CD4-positive, alpha-beta memory T cell (primary cell): ENCODE results near the gene CADPS. TPM values are rescaled to one million over a fixed set of nuclear protein-coding genes. Genes with fewer than 3 reads are reported as not detected.
"Not testable (repeated sequence)": the region's sequence is repeated elsewhere in the genome, so short reads cannot be mapped to it uniquely, and the experiment has no call there.

Experiments used
- CTCF ChIA-PET: fragments of 350-600 bp; sonication (Branson Sonifier 250); formaldehyde crosslinking; loops from one replicate; lab custom pipeline; 2021; ENCODE audit warnings: inconsistent platforms; ENCODE audit not compliant: partially characterized antibody; lab: Charles Lee
- POLR2A ChIA-PET: fragments of 350-600 bp; sonication (Branson Sonifier 250); formaldehyde crosslinking; loops from one replicate; lab custom pipeline; 2021; ENCODE audit not compliant: partially characterized antibody; lab: Charles Lee
- DNase-seq, 5 donors: peaks; one replicate each; pipeline versions ENCODE4 v3.0.0 to v3.0.0-alpha.2; 2020 to 2022; ENCODE audit warnings: mixed read lengths in 1 of 5
- H3K27ac ChIP-seq: one replicate; pipeline ENCODE4 v1.7.0; 2013; ENCODE audit warnings: low read depth, low read length
- H3K27me3 ChIP-seq: 2 replicates; pipeline ENCODE4 v1.7.0; 2013; ENCODE audit warnings: mild to moderate bottlenecking, low read length, moderate library complexity; ENCODE audit not compliant: insufficient read depth
- H3K36me3 ChIP-seq: 2 replicates; pipeline ENCODE4 v1.7.0; 2013; ENCODE audit warnings: mild to moderate bottlenecking, low read length, moderate library complexity; ENCODE audit not compliant: insufficient read depth
- H3K4me1 ChIP-seq: 2 replicates; pipeline ENCODE4 v1.7.0; 2013; ENCODE audit warnings: mild to moderate bottlenecking, low read length, moderate library complexity; ENCODE audit not compliant: insufficient read depth
- H3K4me3 ChIP-seq, 2 donors: one replicate each; pipeline ENCODE4 v1.7.0; 2013; ENCODE audit warnings: low read length in 2 of 2, mild to moderate bottlenecking in 1 of 2
- H3K9me3 ChIP-seq, 2 donors: one replicate each; pipeline ENCODE4 v1.7.0; 2013; ENCODE audit warnings: low read length in 2 of 2, control low read depth in 1 of 2; ENCODE audit not compliant: control insufficient read depth in 1 of 2
- H3K27ac Mint-ChIP-seq, 7 donors: one replicate each; pipeline ENCODE4 v1.8.0; 2020 to 2021; ENCODE audit warnings: mixed read lengths in 7 of 7, mild to moderate bottlenecking in 6 of 7, inconsistent platforms in 3 of 7, moderate library complexity in 3 of 7
- H3K27me3 Mint-ChIP-seq, 2 donors: one replicate each; pipeline ENCODE4 v1.8.0; 2020 to 2021; ENCODE audit warnings: mixed read lengths in 2 of 2
- H3K36me3 Mint-ChIP-seq, 2 donors: one replicate each; pipeline ENCODE4 v1.8.0; 2020 to 2021; ENCODE audit warnings: mixed read lengths in 2 of 2, inconsistent platforms in 1 of 2, mild to moderate bottlenecking in 1 of 2
- H3K4me1 Mint-ChIP-seq, 4 donors: one replicate each; pipeline ENCODE4 v1.8.0; 2020 to 2021; ENCODE audit warnings: mixed read lengths in 4 of 4, mild to moderate bottlenecking in 1 of 4
- H3K4me3 Mint-ChIP-seq, 8 donors: one replicate each; pipeline ENCODE4 v1.8.0; 2020 to 2021; ENCODE audit warnings: mixed read lengths in 8 of 8, mild to moderate bottlenecking in 7 of 8, moderate library complexity in 6 of 8, inconsistent platforms in 3 of 8
- H3K9me3 Mint-ChIP-seq, 8 donors: one replicate each; pipeline ENCODE4 v1.8.0; 2020 to 2021; ENCODE audit warnings: mixed read lengths in 8 of 8, mild to moderate bottlenecking in 5 of 8, inconsistent platforms in 3 of 8, moderate library complexity in 1 of 8
- intact Hi-C: fragments of 100-400 bp; cut with micrococcal nuclease; formaldehyde crosslinking; loops from one replicate; pipeline ENCODE4 v1.15.1; 2023
- polyA plus RNA-seq, 2 donors: library from polyadenylated mRNA; unstranded; fragments of 300-500 nt; fragmentation: Illumina TruSeq; gene quantifications; one replicate each; pipeline ENCODE4 v1.2.3, GENCODE V29; 2021
- total RNA-seq, 2 experiments: library from RNA; stranded (reverse); gene quantifications; one replicate each; pipeline ENCODE4 v1.2.3, GENCODE V29; 2021

Gene CADPS
- total and polyA plus RNA-seq, 4 experiments from 2014 or later = not detected

DNA sequence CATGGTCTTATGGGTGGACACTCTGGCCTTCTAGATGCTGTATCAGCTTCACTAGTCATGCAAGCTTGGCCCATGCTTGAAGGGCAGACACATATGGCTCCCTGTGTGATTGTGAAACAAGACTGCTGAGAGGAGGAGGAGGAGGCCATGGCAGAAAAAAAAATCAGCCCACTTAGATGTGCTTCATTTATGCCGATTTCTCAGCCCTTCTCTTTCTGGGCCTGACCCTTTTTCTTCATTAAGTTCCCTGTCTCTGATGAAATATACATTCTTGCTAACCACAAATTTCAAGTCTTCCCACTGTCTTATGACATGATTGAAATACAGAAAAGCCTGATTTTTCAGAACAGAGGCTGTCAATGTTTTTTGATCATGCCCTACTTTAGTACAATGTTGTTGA, 288.9 kb downstream of the CADPS start:
- Histone ChIP-seq H3K27me3 (no peaks in the 10 kb centered on the region), H3K36me3 (no peaks in the 10 kb centered on the region), H3K4me1 (no peaks in the 10 kb centered on the region), H3K27ac (no peak overlapping the region), H3K4me3 (no peak overlapping the region), H3K9me3 (no peaks in the 10 kb centered on the region)
- intact Hi-C loops = no loop called here
- Mint-ChIP-seq H3K9me3 (peaks cover 0 to 5% (median 2%) of the 10 kb centered on the region in 8 donors), H3K4me3 (no peak overlapping the region), H3K36me3 (no peaks in the 10 kb centered on the region), H3K27ac (no peak overlapping the region), H3K27me3 (peaks cover 0 to 1% of the 10 kb centered on the region in 2 donors), H3K4me1 (no peaks in the 10 kb centered on the region)
- ChIA-PET CTCF (no interaction called here), POLR2A (no interaction called here)
- no peak for DNase-seq

DNA sequence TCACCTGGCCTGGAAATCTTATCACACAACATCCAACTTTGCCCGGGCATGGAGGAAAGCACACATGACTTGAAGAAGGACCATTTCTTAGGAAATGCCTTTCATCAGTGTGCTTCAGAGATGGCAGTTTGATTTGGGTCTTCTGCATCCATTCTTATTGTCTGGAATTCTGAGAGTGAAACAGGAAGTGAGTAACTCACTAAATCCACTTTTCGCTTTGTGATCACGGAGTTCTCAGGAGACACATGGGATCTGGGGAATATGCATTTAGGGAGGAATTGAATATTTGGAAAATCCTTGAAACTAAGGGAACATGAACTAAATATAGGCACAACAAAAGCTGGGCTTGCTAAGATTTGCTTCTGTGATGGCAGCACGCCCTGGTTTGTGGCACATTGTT, 289.4 kb downstream of the CADPS start:
- Mint-ChIP-seq H3K4me3 (no peak overlapping the region), H3K36me3 (no peaks in the 10 kb centered on the region), H3K9me3 (peaks cover 0 to 6% (median 2%) of the 10 kb centered on the region in 8 donors), H3K27ac (no peak overlapping the region), H3K27me3 (peaks cover 0 to 1% of the 10 kb centered on the region in 2 donors), H3K4me1 (no peaks in the 10 kb centered on the region)
- intact Hi-C loops = no loop called here
- DNase-seq = no peak
- no peaks in the 10 kb centered on the region for H3K9me3 ChIP-seq
- H3K27me3 ChIP-seq = no peaks in the 10 kb centered on the region
- H3K4me1 ChIP-seq = no peaks in the 10 kb centered on the region
- ChIA-PET POLR2A (no interaction called here), CTCF (no interaction called here)
- H3K36me3 ChIP-seq = no peaks in the 10 kb centered on the region
- no peak overlapping the region for H3K4me3 ChIP-seq
- no peak overlapping the region for H3K27ac ChIP-seq

DNA sequence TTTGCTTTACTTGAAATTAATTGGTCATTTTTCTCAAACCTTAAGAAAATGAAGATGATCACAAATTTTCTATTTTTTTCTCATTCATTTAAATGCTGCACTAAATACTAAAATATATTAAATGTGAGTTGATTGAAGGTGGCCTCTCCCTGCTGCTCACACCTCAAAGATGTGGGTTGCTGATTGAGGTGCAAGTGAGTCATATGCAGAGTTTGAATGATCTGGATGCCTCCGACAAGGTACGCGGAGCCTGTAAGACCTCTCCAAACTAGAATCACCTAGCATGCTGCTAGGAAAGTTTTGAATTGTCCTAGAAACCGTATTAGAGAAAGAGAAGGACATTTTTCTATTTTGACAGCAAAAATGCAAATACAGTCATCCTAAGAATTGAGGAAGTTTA, 290.6 kb downstream of the CADPS start:
- H3K27ac ChIP-seq = no peak overlapping the region
- H3K27me3 ChIP-seq = no peaks in the 10 kb centered on the region
- Mint-ChIP-seq H3K4me1 (no peaks in the 10 kb centered on the region), H3K9me3 (peaks cover 0 to 13% (median 4%) of the 10 kb centered on the region in 8 donors), H3K27me3 (peaks cover 0 to 1% of the 10 kb centered on the region in 2 donors), H3K36me3 (no peaks in the 10 kb centered on the region), H3K4me3 (no peak overlapping the region), H3K27ac (no peak overlapping the region)
- H3K36me3 ChIP-seq = no peaks in the 10 kb centered on the region
- POLR2A ChIA-PET = no interaction called here
- CTCF ChIA-PET = no interaction called here
- no peaks in the 10 kb centered on the region for H3K9me3 ChIP-seq
- intact Hi-C loops = no loop called here
- H3K4me3 ChIP-seq = no peak overlapping the region
- no peak for DNase-seq
- H3K4me1 ChIP-seq = no peaks in the 10 kb centered on the region

DNA sequence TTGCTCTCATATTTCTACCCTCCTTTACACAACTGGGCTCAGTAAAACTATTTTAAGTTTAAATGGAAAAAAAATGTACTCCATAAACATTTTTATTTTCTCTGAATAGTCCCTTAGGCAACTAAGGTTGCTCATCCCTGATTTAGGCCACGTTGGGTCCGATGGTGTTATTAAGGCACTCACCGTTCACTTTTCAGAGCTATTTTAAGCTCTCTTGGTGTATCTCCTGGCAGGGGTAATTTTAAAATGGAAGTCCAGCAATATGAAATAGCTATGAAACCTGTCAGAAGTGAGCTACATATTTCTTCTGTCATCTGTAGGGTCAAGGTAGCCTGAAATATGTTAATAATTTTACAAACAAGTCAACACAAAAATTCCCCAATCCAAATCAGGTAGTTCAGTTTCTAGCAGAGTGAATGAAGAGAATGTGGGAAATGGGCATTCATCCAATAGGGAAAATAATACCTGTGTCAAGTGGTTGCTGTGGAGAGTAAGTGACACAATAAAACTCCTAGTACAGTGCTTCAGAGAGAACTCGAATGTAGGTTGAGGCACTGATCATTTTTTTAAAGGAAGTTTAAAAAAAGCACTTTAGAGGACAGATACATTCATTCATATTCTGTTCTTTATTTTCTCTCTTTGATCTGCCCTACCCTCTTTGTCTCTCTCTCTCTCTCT, 292.6 kb downstream of the CADPS start:
- H3K27me3 ChIP-seq = no peaks in the 10 kb centered on the region
- H3K36me3 Mint-ChIP-seq = no peaks in the 10 kb centered on the region
- H3K4me1 ChIP-seq = no peaks in the 10 kb centered on the region
- H3K27ac ChIP-seq = no peak overlapping the region
- DNase-seq = no peak
- CTCF ChIA-PET = no interaction called here
- H3K36me3 ChIP-seq = no peaks in the 10 kb centered on the region
- no peaks in the 10 kb centered on the region for H3K27me3 Mint-ChIP-seq
- H3K9me3 ChIP-seq = no peaks in the 10 kb centered on the region
- intact Hi-C loops = no loop called here
- no peak overlapping the region for H3K4me3 Mint-ChIP-seq
- H3K4me3 ChIP-seq = no peak overlapping the region
- H3K9me3 Mint-ChIP-seq = peaks cover 2 to 30% (median 14%) of the 10 kb centered on the region in 8 donors
- POLR2A ChIA-PET = no interaction called here
- H3K4me1 Mint-ChIP-seq = no peaks in the 10 kb centered on the region
- no peak overlapping the region for H3K27ac Mint-ChIP-seq

DNA sequence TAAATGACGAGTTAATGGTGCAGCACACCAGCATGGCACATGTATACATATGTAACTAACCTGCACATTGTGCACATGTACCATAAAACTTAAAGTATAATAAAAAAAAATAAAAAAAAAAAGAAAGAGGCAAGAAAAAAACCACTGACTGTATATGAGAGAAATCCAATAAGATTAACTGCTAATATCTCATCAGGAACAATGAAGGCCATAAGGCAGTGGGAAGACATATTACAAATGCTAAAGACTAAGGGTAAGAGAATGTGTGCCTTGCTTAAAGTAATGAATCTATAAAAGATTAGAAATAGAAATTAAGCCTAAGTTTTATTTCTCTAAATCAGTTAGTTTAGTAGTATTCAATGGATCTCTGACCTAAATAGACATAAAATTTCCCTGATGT, 294.7 kb downstream of the CADPS start:
- H3K4me1 ChIP-seq, H3K36me3 ChIP-seq, H3K27ac ChIP-seq, H3K4me1 Mint-ChIP-seq, H3K27me3 ChIP-seq, H3K9me3 ChIP-seq, H3K27ac Mint-ChIP-seq, H3K36me3 Mint-ChIP-seq, H3K4me3 ChIP-seq, H3K4me3 Mint-ChIP-seq, H3K27me3 Mint-ChIP-seq, CTCF ChIA-PET, POLR2A ChIA-PET, DNase-seq, intact Hi-C loops: not testable (repeated sequence)
- peaks cover 2 to 35% (median 17%) of the 10 kb centered on the region in 8 donors for H3K9me3 Mint-ChIP-seq

DNA sequence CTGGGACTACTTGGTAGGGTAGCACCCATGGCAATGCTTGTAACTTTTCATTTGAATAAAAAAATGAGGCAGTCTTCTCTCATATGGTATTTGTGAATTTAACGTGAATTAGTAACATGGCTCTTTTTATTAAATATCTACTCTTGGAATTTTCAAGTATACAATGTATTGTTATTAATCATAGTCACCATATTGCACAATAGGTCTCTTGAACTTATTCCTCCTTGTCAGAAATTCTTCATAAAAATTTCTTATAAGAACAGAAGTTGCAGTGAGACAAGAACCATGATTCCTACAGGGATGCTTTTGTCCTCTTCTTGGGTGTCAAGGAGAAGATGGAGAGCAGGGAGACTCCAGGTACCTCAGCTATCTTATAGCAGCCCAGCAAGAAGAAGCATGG, 298.1 kb downstream of the CADPS start:
- no peak overlapping the region for H3K27ac Mint-ChIP-seq
- Histone ChIP-seq H3K36me3 (no peaks in the 10 kb centered on the region), H3K4me1 (no peaks in the 10 kb centered on the region), H3K9me3 (no peaks in the 10 kb centered on the region), H3K4me3 (no peak overlapping the region), H3K27ac (no peak overlapping the region), H3K27me3 (no peaks in the 10 kb centered on the region)
- CTCF ChIA-PET = no interaction called here
- DNase-seq = no peak
- H3K4me1 Mint-ChIP-seq = no peaks in the 10 kb centered on the region
- intact Hi-C loops = no loop called here
- H3K27me3 Mint-ChIP-seq = no peaks in the 10 kb centered on the region
- H3K9me3 Mint-ChIP-seq = peaks cover 4 to 32% (median 15%) of the 10 kb centered on the region in 8 donors
- POLR2A ChIA-PET = no interaction called here
- no peaks in the 10 kb centered on the region for H3K36me3 Mint-ChIP-seq
- no peak overlapping the region for H3K4me3 Mint-ChIP-seq

DNA sequence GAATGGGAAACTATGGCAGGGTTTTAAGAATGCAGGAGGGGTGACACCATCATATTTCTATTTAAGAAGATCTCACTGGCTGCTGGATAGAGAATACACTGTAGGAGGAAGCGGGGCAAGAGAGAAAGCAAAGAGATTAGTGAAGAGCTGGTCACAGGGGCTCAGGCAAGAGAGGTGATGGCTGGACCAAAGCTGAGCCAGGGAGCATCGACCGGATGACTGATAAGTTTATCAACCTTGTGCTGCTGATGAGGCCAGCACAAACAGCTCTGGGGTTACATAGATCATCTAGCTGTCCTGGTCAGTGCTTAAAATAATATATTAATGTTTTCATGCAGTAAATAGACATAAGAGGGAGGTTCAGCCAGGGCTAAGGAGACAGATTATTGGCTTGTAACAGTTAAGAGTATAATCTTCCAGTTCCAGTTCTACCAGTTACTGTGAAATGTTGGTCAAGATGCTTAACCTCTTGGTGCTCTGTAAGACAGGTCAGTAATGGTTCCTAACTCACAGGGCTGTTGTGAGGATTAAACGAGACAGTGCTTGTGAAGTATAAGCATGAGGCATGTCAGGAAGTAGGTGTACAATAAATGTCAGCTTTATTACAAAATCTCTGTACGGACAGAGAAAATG, 300.8 kb downstream of the CADPS start:
- H3K27ac ChIP-seq = no peak overlapping the region
- Mint-ChIP-seq H3K4me3 (no peak overlapping the region), H3K27me3 (no peaks in the 10 kb centered on the region), H3K9me3 (peaks cover 4 to 19% (median 9%) of the 10 kb centered on the region in 8 donors), H3K27ac (no peak overlapping the region), H3K4me1 (no peaks in the 10 kb centered on the region), H3K36me3 (no peaks in the 10 kb centered on the region)
- no peak overlapping the region for H3K4me3 ChIP-seq
- H3K4me1 ChIP-seq = no peaks in the 10 kb centered on the region
- intact Hi-C loops = no loop called here
- DNase-seq = no peak
- CTCF ChIA-PET = no interaction called here
- H3K27me3 ChIP-seq = no peaks in the 10 kb centered on the region
- POLR2A ChIA-PET = no interaction called here
- H3K9me3 ChIP-seq = no peaks in the 10 kb centered on the region
- H3K36me3 ChIP-seq = no peaks in the 10 kb centered on the region
